Mucosa of descending colon (tissue), 3 donors: ENCODE data around the gene NIPAL4. TPM values are rescaled to one million over a fixed set of nuclear protein-coding genes. Genes with fewer than 3 reads are reported as not detected.
"Not testable (repeated sequence)": the region's sequence is repeated elsewhere in the genome, so short reads cannot be mapped to it uniquely, and the experiment has no call there.

Experiments used
- ATAC-seq: fragments of 200-7000 bp; cut with Tn5 transposase; one replicate; pipeline ENCODE4 v1.9.1; 2020; ENCODE audit warnings: mild to moderate bottlenecking, moderate library complexity
- DNase-seq, 3 donors: peaks; one replicate each; pipeline ENCODE4 v3.0.0-alpha.2; 2020
- H3K36me3 ChIP-seq: fragments of 200-600 bp; one replicate; pipeline ENCODE4 v1.8.0; 2021; ENCODE audit warnings: low read depth, mild to moderate bottlenecking
- H3K4me1 ChIP-seq: fragments of 200-600 bp; one replicate; pipeline ENCODE4 v1.8.0; 2021; ENCODE audit warnings: low read depth, mild to moderate bottlenecking
- H3K4me3 ChIP-seq: fragments of 200-600 bp; one replicate; pipeline ENCODE4 v1.8.0; 2021; ENCODE audit warnings: mild to moderate bottlenecking
- H3K9me3 ChIP-seq: fragments of 200-600 bp; one replicate; pipeline ENCODE4 v1.8.0; 2021; ENCODE audit warnings: mild to moderate bottlenecking
- CTCF ChIP-seq: fragments of 200-600 bp; IDR thresholded peaks from one replicate; pipeline ENCODE4 v1.8.0; 2022; ENCODE audit warnings: antibody characterized with exemption, mild to moderate bottlenecking
- intact Hi-C, 2 donors: fragments of 100-400 bp; cut with DNase I in 1 of 2; cut with micrococcal nuclease in 1 of 2; formaldehyde crosslinking; loops; one replicate each; pipeline versions ENCODE4 v1.11.0 to v1.11.1; 2022; cut with DNase I, micrococcal nuclease
- long read RNA-seq, 2 donors: library from polyadenylated mRNA; unstranded; transcript quantifications; one replicate each; pipeline ENCODE4 v2.0.0, GENCODE V29; 2019 to 2021
- total RNA-seq, 3 donors: library from RNA; stranded (reverse); fragmentation: NEBNext Ultra II Directional in 2 of 3; extraction: Animal tissue kit (Norgen Biotek cat#: 25700) in 2 of 3; gene quantifications; one replicate each; pipeline versions ENCODE4 v1.2.1 to v1.2.4, GENCODE V29; 2021 to 2023
- donor health status: DM: no; HTN: no; CAD: no; lungs with moderate emphysema.
- donor health status: DM: no; HTN: no; CAD: no.
- donor health status: DM: no; HTN: yes; CAD: no.

The NIPAL4 gene
- 1 to 10 TPM in 1 of 3 donors, under 1 TPM in 1, not detected in 1; 0.70 to 3.2 TPM for total RNA-seq
- long read RNA-seq, donor 1, partial matches to known transcripts = 0 of 3 reads
- long read RNA-seq, donor 1, other reads (novel, unspliced or antisense) = 0 of 3 reads
- long read RNA-seq, donor 2 = 0 reads

DNA sequence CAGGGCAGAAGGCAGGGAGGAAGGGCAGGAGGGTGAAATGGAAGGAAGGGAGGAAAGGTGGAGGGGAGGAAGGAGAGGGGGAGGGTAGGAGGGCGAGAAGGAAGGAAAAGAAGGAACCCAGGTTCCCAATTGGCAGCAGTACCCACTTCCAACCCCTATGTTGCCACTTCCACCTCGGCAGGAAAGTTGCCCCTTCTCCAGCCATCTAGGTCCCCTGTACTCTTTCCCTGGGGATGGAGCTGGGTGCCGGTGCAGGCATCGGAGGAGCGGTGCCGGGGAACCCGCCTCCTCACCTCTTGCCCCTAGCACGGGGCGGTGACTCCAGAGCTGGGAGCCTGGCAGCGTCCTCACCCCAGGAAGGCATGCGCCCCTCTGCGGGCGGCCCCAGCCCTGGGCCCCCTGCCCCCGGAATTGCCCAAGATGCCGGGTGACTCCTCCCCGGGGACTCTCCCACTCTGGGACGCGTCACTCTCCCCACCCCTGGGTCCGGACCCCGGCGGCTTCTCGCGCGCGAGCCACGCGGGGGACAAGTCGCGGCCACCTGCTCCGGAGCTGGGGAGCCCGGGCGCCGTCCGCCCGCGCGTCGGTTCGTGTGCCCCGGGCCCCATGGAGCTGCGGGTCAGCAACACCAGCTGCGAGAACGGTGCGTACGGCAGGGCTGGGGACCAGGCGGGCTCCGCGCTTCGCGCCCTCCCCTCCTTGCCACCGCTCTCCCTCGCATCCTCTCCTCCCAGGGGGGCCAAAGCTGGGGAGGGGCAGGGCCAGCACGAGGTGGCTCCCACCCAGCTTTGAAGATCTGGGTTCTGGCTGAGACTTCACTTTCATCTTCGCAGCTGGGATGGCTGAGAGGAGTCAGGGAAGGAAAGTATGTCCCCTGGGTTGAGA is at the start of gene NIPAL4:
TSS of gene NIPAL4 (plus strand) at position 499 of the 885 bp plus-strand sequence. CDS start at position 607, 108 bp downstream.
- no peak for TF ChIP-seq CTCF
- no peaks in the 10 kb centered on the region for H3K36me3 ChIP-seq
- intact Hi-C loops = no loop called here
- no peak within 1 kb of the TSS for H3K4me3 ChIP-seq
- no peaks in the 10 kb centered on the region for H3K9me3 ChIP-seq
- H3K4me1 ChIP-seq = no peaks in the 10 kb centered on the region
- ATAC-seq = peak; percentile 56
- peak in 2 of 3 donors; percentile 39 to 53 for DNase-seq

- no peak overlapping the region for H3K4me3 ChIP-seq
- no peaks in the 10 kb centered on the region for H3K4me1 ChIP-seq
- intact Hi-C loops = no loop called here
- ATAC-seq (no peak), DNase-seq (no peak)
- TF ChIP-seq CTCF = no peak
- no peaks in the 10 kb centered on the region for H3K9me3 ChIP-seq
- no peaks in the 10 kb centered on the region for H3K36me3 ChIP-seq
Measured at GRCh38 chr5:157415838-157416237, 44.2 kb upstream of the NIPAL4 start.

GRCh38 chr5:157419521-157419920 is 40.5 kb upstream of the NIPAL4 start:
- H3K4me3 ChIP-seq, intact Hi-C loops, H3K4me1 ChIP-seq, ATAC-seq, H3K9me3 ChIP-seq, DNase-seq, H3K36me3 ChIP-seq: not testable (repeated sequence)

DNA sequence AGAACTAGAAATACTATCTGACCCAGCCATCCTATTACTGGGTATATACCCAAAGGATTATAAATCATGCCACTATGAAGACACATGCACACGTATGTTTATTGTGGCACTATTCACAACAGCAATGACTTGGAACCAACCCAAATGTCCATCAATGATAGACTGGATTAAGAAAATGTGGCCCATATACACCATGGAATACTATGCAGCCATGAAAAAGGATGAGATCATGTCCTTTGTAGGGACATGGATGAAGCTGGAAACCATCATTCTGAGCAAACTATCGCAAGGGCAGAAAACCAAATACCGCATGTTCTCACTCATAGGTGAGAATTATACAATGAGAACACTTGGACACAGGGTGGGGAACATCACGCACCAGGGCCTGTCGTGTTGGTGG is 30.1 kb upstream of the NIPAL4 start:
- intact Hi-C loops = loop anchor here in 1 of 2 donors (5.0 to 10.0 kb wide), 2 partner anchors 42 to 285 kb away; no protein-coding TSS in a partner anchor
- ATAC-seq, H3K36me3 ChIP-seq, H3K4me3 ChIP-seq, H3K9me3 ChIP-seq, DNase-seq, H3K4me1 ChIP-seq: not testable (repeated sequence)

DNA sequence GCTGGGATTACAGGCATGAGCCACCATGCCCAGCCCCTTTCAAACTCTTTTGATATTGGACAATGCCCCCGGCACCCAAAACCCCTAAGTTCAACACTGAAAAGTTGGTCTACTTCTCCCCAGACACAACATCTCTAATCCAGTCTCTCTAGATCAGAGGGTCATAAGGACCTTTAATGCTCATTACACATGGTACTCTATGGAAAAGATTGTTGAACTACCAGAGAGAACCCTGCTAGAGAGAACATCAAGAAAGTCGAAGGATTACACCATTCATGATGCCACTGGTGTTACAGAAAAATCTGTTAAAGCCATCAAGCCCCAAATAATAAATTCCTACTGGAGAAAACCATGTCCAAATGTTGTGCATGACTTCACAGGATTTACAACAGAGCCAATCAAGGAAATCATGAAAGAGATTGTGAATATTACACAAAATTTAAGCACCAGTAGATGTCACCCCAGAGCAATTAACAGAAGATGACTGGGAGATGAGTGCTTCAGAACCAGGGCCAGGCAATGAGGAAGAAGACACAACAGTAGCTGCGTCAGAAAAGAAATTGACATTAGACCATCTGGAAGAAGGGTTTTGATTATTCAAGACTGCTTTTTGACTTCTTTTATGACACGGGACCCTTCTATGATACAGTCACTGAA is 28.3 kb upstream of the NIPAL4 start:
- peak; percentile 88 for ATAC-seq
- H3K9me3 ChIP-seq = peaks cover 3% of the 10 kb centered on the region

More for the DNA sequence above, 28.3 kb upstream of the NIPAL4 start:
- TF ChIP-seq CTCF = no peak
- Histone ChIP-seq H3K4me1 (no peaks in the 10 kb centered on the region), H3K36me3 (no peaks in the 10 kb centered on the region), H3K4me3 (no peak overlapping the region)
- peak in 1 of 3 donors; percentile 69 for DNase-seq
- intact Hi-C loops = loop anchor here in 1 of 2 donors (5.0 to 10.0 kb wide), 2 partner anchors 41 to 283 kb away; no protein-coding TSS in a partner anchor
